ENCODE data around the gene SHISA9.

The SHISA9 gene

DNA sequence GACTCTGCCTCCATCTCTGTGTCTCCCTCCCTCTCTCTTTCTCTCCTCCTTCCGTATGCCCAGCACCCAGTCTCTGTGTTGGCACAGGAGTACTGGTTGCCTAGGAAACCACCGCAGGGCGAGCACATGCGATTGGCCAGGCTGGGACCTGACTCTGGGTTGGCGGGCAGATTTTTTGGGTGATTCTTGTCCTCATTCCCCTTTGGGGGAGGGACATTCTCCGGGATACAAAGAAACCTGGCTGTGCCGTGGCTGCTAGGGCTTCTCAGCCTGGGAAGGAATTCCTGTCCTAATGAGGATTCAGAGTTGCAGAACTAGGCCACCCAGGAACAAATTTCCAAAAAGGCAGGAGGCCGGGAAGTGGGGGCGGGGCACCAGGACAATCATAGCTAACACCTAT lies 168.9 kb downstream of the SHISA9 start:
- DNase-seq (ENCODE audit: low read depth in 2 of 2): no peak

- DNase-seq (ENCODE audit: low read depth in 2 of 2): no peak
Observed at GRCh38 chr16:13076878-13077277, 175.5 kb downstream of the SHISA9 start.

GRCh38 chr16:13077816-13078215 lies 176.4 kb downstream of the SHISA9 start:
- no peak for DNase-seq (ENCODE audit: low read depth in 2 of 2)

DNA sequence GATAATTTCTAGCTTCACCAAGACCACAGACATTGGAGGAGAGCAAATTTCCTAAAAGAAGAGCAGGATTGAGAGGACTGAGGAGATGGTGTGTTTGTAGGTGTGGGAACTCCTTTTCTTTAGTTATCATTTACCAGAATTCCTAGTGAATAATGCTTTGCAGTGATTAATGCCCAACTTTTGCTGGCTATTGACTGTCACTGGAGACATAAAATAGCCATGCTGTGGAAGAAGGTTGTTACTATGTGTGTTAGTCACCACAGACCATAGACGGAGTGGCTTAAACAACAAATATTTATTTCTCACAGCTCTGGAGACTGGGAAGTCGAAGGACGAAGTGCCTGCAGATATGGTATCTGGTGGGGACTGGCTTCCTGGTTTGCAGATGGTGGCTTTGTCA lies 179.1 kb downstream of the SHISA9 start:
- DNase-seq (ENCODE audit: low read depth in 2 of 2): no peak

GRCh38 chr16:13081825-13082331 lies 180.5 kb downstream of the SHISA9 start:
- DNase-seq (ENCODE audit: low read depth in 2 of 2): no peak

DNA sequence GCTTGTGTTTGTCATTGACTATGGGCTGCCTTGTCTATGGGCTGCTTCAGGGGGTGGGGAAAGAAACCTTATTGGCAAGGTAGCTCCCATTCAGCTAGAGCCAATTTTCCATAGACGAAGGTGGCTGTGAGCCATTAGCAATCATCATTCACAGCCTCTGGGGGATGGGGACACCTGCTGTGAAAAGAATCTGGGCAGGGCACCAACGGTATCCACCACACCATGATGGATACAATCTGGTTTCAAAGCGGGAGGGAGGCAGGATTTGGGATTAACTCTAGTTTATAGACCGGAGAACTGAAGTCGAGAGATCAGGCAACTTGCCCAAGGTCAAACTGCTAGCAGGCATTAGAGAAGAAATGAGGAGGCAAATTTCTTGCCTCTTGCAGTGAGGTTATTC lies 182.3 kb downstream of the SHISA9 start:
- DNase-seq (ENCODE audit: low read depth in 2 of 2): no peak

DNA sequence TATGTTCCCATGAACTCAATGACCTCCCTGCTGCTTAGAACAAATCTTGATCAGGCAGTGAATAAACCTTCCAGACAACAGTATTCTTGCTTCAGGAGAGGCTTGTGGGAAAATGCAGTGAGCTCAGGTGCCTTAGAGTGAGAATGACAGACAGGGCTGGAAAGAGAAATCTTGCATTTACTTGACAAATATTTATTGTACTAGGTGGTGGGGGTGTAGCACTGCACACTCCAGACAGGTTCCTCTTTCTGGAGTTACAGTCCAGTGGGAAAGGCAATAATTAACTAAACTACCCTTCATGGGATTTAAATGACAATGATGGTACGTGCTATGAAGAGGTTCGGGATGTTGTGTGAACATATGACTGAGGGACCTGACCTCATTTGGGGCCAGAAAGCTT lies 182.9 kb downstream of the SHISA9 start:
- DNase-seq (ENCODE audit: low read depth in 2 of 2): no peak

DNA sequence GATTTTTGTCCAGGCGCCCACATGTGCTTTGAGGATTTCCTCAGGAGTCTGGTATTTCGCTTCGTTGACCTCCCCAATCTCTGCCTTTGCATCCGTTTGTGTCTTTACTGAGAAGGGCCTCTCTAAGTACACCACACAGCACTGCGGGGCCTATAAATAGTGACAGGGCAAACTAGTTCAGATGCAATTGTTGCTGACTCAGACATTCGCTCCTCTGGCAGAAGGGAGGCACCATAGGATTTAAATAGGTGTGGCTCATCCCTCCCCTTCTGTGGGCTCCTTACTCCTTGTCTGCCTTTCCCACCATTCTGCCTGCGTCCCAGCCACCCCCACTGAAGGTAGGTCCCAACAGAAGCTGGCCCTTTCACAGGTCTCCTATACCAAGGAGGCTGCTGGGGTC lies 192.3 kb downstream of the SHISA9 start:
- DNase-seq (ENCODE audit: low read depth in 2 of 2): no peak

DNA sequence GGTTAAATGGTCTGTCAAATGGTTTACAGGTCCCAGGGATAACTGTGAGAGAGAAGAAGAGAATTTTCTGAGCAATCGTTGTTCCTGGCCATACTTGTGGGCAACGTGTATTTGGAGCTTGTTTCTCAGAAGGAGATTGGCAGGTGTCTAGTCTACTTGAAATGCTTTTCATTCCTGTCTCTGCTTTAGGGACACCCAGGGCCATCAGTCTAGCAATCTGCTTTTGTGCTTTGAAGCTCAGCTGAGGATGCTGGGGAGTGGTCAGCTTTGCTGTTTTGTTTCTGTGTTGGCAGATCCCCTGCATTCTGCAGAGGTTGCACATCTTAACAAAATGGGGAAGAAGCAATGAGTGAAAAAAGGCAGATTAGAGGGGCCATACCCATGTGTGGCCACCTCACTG lies 193.7 kb downstream of the SHISA9 start:
- no peak for DNase-seq (ENCODE audit: low read depth in 2 of 2)

- no peak for DNase-seq (ENCODE audit: low read depth in 2 of 2)
Observed at GRCh38 chr16:13098536-13098935, 197.1 kb downstream of the SHISA9 start.

DNA sequence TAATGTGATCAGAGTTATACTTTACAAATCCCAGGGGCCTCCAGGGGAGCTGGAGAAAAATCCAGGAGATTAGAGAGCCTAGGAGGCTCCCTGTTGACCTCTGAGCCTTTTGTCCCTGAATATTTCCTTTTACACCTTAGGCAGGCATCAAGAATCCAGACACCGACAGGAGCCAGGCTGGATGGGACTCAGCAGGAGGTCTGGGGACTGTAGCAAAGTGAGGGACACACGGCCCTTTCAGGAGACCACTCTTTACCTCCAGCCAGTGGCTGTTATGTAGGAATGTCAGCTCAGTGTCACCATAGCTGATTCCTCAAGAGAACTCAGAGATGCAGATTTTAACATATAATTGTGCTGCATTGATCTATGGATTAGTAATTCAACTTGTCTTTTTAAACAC lies 198.4 kb downstream of the SHISA9 start:
- no peak for DNase-seq (ENCODE audit: low read depth in 2 of 2)

GRCh38 chr16:13100970-13101369 lies 199.6 kb downstream of the SHISA9 start:
- no peak for DNase-seq (ENCODE audit: low read depth in 2 of 2)

- no peak for DNase-seq (ENCODE audit: low read depth in 2 of 2)
Observed at GRCh38 chr16:13101828-13102227, 200.4 kb downstream of the SHISA9 start.

DNA sequence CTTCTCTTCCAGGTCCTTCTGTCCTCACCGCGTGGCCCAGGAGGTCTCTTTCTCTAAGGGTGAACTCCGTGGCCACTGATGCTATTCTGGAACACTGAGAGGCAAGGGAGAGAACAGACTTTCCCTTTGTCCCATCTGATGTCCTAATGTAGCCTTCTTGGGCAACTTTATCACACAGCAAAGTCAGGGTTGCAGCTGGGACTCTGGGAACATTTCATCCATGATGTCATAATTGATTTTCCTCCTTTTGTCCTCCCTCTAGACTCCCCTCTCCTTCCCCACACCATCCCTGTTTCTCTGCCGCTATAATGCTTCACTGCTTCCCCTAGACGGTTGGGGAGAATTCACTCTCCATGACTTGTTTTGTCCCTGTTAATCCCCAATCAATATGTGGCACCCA lies 201.0 kb downstream of the SHISA9 start:
- no peak for DNase-seq (ENCODE audit: low read depth in 2 of 2)

DNA sequence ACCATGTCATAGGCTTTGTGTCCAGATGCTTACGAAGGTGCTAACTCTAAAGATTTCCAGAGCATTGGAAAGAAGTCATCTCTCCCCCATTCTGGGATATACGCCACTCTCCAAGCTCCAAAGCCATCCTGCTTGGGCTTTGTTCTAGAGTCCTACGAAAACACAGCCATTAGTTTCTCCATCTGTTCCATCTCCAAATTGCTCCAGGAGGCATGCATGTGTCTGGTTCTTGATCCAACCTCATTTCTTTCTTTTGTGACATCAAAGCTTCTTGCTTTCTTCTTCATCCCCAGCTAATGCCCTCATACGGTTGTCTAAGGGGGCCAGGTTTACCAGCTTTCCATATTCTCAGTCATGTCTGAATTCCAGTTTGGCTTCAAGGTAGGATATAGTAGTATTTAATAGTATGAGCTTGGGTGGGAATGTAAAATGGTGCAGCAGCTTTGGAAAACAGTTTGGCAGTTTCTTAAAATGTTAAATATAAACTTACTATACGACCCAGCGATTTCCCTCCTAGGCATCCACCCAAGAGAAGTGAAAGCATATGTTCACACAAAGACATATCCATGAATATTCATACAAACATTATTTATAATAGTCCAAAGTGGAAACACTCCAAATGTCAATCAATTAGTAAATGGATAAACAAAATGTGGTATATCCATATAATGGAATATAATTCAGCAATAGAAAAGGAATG lies 202.6 kb downstream of the SHISA9 start:
- no peak for DNase-seq (ENCODE audit: low read depth in 2 of 2)

- no peak for DNase-seq (ENCODE audit: low read depth in 2 of 2)
Observed at GRCh38 chr16:13104772-13105171, 203.4 kb downstream of the SHISA9 start.

GRCh38 chr16:13105427-13105826 lies 204.0 kb downstream of the SHISA9 start:
- no peak for DNase-seq (ENCODE audit: low read depth in 2 of 2)

DNA sequence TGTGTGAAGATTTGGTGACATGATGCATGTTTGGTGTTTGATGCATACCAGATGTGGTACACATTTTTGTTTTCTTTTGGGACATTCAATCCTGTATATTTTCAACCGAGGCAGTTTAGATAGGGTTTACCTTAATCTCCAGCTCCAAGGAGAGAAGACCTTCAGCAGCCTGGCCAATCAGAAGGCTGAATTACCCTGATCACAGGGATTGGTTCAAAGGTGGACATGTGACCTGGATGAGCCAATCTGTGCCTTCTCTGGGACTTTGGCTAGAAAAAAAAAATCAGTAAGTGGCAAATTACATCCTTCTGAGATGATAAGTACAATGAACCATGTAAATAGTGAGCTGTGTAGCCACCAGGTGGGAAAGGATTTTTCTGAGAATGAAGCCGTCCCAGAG lies 205.1 kb downstream of the SHISA9 start:
- DNase-seq (ENCODE audit: low read depth in 2 of 2): no peak

- no peak for DNase-seq (ENCODE audit: low read depth in 2 of 2)
Observed at GRCh38 chr16:13108126-13108525, 206.7 kb downstream of the SHISA9 start.

- no peak for DNase-seq (ENCODE audit: low read depth in 2 of 2)
Observed at GRCh38 chr16:13109171-13109570, 207.8 kb downstream of the SHISA9 start.

GRCh38 chr16:13110124-13110796 lies 208.9 kb downstream of the SHISA9 start:
- DNase-seq (ENCODE audit: low read depth in 2 of 2): no peak

DNA sequence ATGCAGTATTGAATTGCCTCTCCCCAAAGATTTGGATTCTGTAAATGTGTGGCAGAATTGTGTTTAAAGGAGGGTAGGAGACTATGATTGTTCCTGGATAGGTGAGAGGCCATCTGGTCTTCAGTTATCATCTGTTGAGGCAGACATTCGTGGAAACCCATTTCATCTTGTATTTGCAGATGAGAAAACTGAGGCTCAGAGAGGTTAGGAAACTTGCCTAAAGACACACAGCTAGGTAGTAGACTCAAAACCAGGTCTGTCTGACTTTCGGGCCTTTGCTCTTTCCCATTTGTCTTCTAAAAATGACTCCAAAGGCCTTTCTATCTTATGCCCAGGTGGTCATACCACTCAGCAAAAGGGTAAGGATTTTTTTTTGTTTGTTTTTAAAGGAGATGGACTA lies 210.3 kb downstream of the SHISA9 start:
- DNase-seq (ENCODE audit: low read depth in 2 of 2): no peak

DNA sequence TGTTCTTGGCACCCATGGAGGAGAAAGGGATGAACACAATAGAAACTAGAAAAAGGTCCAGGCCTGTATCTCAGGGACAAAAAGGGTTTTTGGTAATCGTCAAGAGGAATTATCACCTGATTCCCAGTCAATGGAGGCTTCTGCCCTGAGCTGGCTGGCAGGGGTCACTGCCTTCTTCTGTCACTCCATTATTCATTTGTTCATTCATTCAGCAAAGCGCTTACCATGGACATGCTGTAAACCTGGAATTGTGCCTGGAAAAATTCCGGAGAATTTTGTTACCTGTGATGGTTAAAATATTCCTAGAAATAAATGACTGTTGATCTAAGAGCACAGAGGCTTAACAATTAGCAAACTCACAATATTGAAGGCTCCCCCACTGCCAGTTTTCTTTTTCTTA lies 212.3 kb downstream of the SHISA9 start:
- DNase-seq (ENCODE audit: low read depth in 2 of 2): no peak

DNA sequence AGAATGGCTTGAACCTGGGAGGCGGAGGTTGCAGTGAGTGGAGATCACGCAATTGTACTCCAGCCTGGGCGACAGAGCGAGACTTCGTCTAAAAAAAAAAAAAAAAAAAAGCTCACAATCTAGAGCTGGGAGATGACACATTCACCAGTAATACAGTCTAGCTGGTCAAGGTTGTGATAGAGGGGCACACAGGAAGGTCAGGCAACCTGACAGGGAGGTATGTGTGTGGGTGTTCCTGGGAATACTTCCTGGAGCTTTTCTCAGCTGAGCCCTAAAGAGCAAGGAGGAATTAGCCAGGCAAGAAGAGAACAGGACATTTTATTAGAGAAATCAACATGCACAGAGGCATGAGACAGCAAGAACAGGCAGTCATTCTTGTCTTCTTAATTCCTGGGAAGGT lies 216.7 kb downstream of the SHISA9 start:
- DNase-seq (ENCODE audit: low read depth in 2 of 2): no peak
